ENCODE measurements around the gene RNF38.
A peak's percentile ranks its signal among the peaks of the same experiment; 100 is the strongest.
"Not testable (repeated sequence)": the region's sequence is repeated elsewhere in the genome, so short reads cannot be mapped to it uniquely, and the experiment has no call there.

RNF38 gene

GRCh38 chr9:36399980-36400331 is at the start of gene RNF38:
Gene RNF38 (minus strand): TSS chr9:36400269. CDS start chr9:36400108, 161 bp downstream.
- Mint-ChIP-seq H3K4me1 (peaks cover 50% of the 10 kb centered on the region), H3K27ac (ENCODE audit: low read depth) (peak within 1 kb of the TSS; percentile 96), H3K4me3 (peak within 1 kb of the TSS; percentile 89), H3K9me3 (no peaks in the 10 kb centered on the region), H3K36me3 (ENCODE audit: insufficient read depth) (peaks cover 24% of the 10 kb centered on the region), H3K27me3 (no peaks in the 10 kb centered on the region)
- no peak for DNase-seq (ENCODE audit: low spot score in 2 of 2)
- peak; percentile 49 for ATAC-seq (replicated peaks; ENCODE audit: extremely low read depth, poor library complexity, severe bottlenecking)

GRCh38 chr9:36448555-36448954 is 48.5 kb upstream of the RNF38 start:
- H3K4me3 Mint-ChIP-seq; H3K9me3 Mint-ChIP-seq; DNase-seq (ENCODE audit: low spot score in 2 of 2); H3K36me3 Mint-ChIP-seq (ENCODE audit: insufficient read depth); H3K27me3 Mint-ChIP-seq; ATAC-seq (replicated peaks; ENCODE audit: extremely low read depth, poor library complexity, severe bottlenecking): not testable (repeated sequence)
- Mint-ChIP-seq H3K27ac (ENCODE audit: low read depth) (peak overlapping the region; percentile 32), H3K4me1 (peaks cover 36% of the 10 kb centered on the region)

DNA sequence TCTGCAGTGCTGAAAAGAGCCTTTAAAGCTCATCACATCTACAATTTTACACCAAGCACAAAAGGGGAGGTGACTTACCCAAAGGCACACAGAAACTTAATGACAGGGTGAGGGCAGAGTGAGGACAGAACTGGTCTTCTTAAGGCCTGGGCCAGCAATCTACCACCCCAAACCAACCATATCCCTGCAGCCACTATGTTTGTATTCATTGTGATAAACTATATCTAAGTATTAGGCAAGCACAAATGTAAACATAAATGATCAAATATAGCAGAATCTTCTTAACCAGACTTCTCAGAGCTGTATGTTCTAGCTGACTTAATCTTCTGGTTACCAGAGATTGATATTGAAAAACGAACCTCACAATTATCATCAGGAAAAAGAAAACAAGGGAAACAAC is 47.9 kb upstream of the RNF38 start:
- DNase-seq (ENCODE audit: low spot score in 2 of 2) (no peak), ATAC-seq (replicated peaks; ENCODE audit: extremely low read depth, poor library complexity, severe bottlenecking) (no peak)
- Mint-ChIP-seq H3K4me3 (no peak overlapping the region), H3K27ac (ENCODE audit: low read depth) (peak overlapping the region; percentile 32), H3K9me3 (no peaks in the 10 kb centered on the region), H3K36me3 (ENCODE audit: insufficient read depth) (peaks cover 7% of the 10 kb centered on the region), H3K27me3 (no peaks in the 10 kb centered on the region), H3K4me1 (peaks cover 41% of the 10 kb centered on the region)

- not testable (repeated sequence) for H3K9me3 Mint-ChIP-seq; H3K4me3 Mint-ChIP-seq; H3K36me3 Mint-ChIP-seq (ENCODE audit: insufficient read depth); DNase-seq (ENCODE audit: low spot score in 2 of 2); H3K27me3 Mint-ChIP-seq; ATAC-seq (replicated peaks; ENCODE audit: extremely low read depth, poor library complexity, severe bottlenecking); H3K27ac Mint-ChIP-seq (ENCODE audit: low read depth)
- H3K4me1 Mint-ChIP-seq = peaks cover 50% of the 10 kb centered on the region
Observed at GRCh38 chr9:36446678-36447077, 46.6 kb upstream of the RNF38 start.

GRCh38 chr9:36445800-36446361 is 45.8 kb upstream of the RNF38 start:
- ATAC-seq (replicated peaks; ENCODE audit: extremely low read depth, poor library complexity, severe bottlenecking) (no peak), DNase-seq (ENCODE audit: low spot score in 2 of 2) (no peak)
- H3K27ac Mint-ChIP-seq (ENCODE audit: low read depth) = peak overlapping the region; percentile 75
- no peaks in the 10 kb centered on the region for H3K9me3 Mint-ChIP-seq
- no peaks in the 10 kb centered on the region for H3K27me3 Mint-ChIP-seq
- no peak overlapping the region for H3K4me3 Mint-ChIP-seq
- H3K36me3 Mint-ChIP-seq (ENCODE audit: insufficient read depth) = peaks cover 2% of the 10 kb centered on the region
- peaks cover 51% of the 10 kb centered on the region for H3K4me1 Mint-ChIP-seq

DNA sequence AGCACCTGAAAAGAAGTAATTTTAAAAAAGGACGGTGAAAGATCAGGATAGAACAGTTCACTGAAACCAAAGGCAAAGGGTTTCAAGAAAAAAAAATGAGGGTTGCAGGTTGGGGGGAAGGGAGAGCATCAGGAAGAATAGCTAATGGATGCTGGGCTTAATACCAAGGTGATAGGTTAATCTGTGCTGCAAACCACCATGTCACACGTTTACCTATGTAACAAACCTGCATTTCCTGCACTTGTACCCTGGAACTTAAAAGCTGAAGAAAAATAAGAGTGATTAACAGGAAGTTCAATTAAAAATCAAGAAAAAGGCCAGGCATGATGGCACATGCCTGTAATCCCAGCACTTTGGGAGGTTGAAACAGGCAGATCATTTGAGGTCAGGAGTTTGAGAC is 44.1 kb upstream of the RNF38 start:
- H3K27ac Mint-ChIP-seq (ENCODE audit: low read depth) = peak overlapping the region; percentile 87

DNA sequence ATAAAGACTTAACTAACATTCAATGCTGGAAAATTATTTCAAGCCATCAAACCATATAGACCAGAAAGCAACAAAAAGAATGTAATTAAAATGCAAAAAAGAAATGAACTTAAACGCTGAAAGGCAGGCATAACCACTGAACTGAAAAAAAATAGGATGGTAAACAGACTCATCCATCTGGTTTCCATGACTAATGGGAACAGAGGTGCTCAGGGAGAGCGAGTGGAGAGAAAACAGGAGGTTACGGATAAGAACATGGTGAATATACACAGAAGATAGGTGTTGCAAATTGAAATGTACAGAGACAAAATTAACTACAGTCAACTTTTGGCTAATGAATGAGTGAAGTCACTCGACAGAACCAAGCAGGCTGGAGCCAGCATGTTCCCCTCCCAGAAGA is 43.5 kb upstream of the RNF38 start:
- no peak for ATAC-seq (replicated peaks; ENCODE audit: extremely low read depth, poor library complexity, severe bottlenecking)
- H3K36me3 Mint-ChIP-seq (ENCODE audit: insufficient read depth) = peaks cover 2% of the 10 kb centered on the region
- H3K27me3 Mint-ChIP-seq = no peaks in the 10 kb centered on the region
- no peak for DNase-seq (ENCODE audit: low spot score in 2 of 2)
- H3K4me1 Mint-ChIP-seq = peaks cover 57% of the 10 kb centered on the region
- H3K4me3 Mint-ChIP-seq = peak overlapping the region; percentile 30
- H3K9me3 Mint-ChIP-seq = no peaks in the 10 kb centered on the region
- peak overlapping the region; percentile 87 for H3K27ac Mint-ChIP-seq (ENCODE audit: low read depth)

More for the DNA sequence above, 44.1 kb upstream of the RNF38 start:
- peaks cover 2% of the 10 kb centered on the region for H3K36me3 Mint-ChIP-seq (ENCODE audit: insufficient read depth)
- DNase-seq (ENCODE audit: low spot score in 2 of 2) = no peak
- H3K9me3 Mint-ChIP-seq = no peaks in the 10 kb centered on the region
- H3K27me3 Mint-ChIP-seq = no peaks in the 10 kb centered on the region
- peak overlapping the region; percentile 18 for H3K4me3 Mint-ChIP-seq
- H3K4me1 Mint-ChIP-seq = peaks cover 55% of the 10 kb centered on the region
- peak; percentile 56 for ATAC-seq (replicated peaks; ENCODE audit: extremely low read depth, poor library complexity, severe bottlenecking)

DNA sequence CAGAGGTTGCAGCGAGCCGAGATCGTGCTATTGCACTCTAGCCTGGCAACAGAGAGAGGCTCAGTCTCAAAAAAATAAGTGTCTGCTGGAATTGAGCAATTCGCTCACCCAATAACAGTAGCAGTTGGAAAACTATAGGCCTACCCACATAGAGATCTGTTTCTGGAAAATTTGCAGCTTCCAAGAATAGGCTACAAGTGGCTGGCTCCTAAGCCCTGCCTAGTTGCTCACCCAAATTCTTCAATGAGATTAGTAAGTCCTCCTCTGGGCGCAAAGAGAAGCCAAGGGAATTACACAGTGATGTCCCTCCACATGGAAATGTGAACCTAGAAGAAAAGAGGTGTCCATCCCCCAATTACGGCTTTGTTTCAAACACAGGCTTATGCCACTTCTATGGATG is 42.6 kb upstream of the RNF38 start:
- Mint-ChIP-seq H3K9me3 (no peaks in the 10 kb centered on the region), H3K27ac (ENCODE audit: low read depth) (no peak overlapping the region), H3K36me3 (ENCODE audit: insufficient read depth) (peaks cover 3% of the 10 kb centered on the region), H3K4me3 (no peak overlapping the region), H3K4me1 (peaks cover 55% of the 10 kb centered on the region), H3K27me3 (no peaks in the 10 kb centered on the region)
- no peak for DNase-seq (ENCODE audit: low spot score in 2 of 2)
- ATAC-seq (replicated peaks; ENCODE audit: extremely low read depth, poor library complexity, severe bottlenecking) = no peak

DNA sequence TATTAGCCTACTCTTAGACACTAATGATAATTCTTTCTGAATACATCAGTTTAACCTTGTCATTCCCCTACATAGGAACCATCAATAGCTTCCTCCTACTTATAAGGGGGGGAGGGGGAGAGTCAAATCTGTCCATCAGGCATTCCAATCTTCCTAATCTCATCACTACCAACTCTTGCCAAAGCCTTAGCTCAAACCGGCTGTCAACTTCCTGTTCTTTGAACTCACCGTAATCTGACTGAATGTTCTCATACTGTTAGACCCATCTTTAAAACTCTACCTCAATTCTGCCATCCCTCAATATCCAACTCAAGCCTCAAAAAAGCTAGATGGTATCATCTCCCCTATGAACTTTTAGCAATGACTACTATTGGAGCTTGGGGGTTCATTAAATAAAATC is 41.9 kb upstream of the RNF38 start:
- DNase-seq (ENCODE audit: low spot score in 2 of 2) (no peak), ATAC-seq (replicated peaks; ENCODE audit: extremely low read depth, poor library complexity, severe bottlenecking) (no peak)
- Mint-ChIP-seq H3K9me3 (no peaks in the 10 kb centered on the region), H3K36me3 (ENCODE audit: insufficient read depth) (peaks cover 3% of the 10 kb centered on the region), H3K4me1 (peaks cover 58% of the 10 kb centered on the region), H3K27ac (ENCODE audit: low read depth) (no peak overlapping the region), H3K27me3 (no peaks in the 10 kb centered on the region), H3K4me3 (no peak overlapping the region)

GRCh38 chr9:36438536-36439236 is 38.6 kb upstream of the RNF38 start:
- Mint-ChIP-seq H3K27me3 (no peaks in the 10 kb centered on the region), H3K4me1 (peaks cover 41% of the 10 kb centered on the region), H3K36me3 (ENCODE audit: insufficient read depth) (peaks cover 6% of the 10 kb centered on the region), H3K27ac (ENCODE audit: low read depth) (no peak overlapping the region), H3K9me3 (no peaks in the 10 kb centered on the region), H3K4me3 (no peak overlapping the region)
- DNase-seq (ENCODE audit: low spot score in 2 of 2) (no peak), ATAC-seq (replicated peaks; ENCODE audit: extremely low read depth, poor library complexity, severe bottlenecking) (no peak)

DNA sequence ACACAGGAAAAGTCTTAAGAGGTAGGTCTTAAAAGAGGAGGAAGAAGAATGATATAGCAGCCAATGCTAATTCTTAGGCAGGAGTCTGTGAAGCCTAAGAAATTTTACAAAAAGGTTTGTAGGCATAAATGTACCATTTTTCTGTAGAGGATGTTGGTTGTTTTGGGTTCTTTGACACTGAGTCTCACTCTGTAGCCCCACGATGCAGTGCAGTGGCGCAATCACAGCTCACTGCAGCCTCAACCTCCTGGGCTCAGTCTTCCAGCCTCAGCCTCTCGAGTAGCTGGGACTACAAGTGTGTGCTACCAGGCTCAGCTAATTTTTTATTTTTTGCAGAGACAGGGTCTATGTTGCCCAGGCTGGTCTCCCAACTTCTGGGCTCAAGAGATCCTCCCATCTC is 37.7 kb upstream of the RNF38 start:
- H3K27ac Mint-ChIP-seq (ENCODE audit: low read depth) = peak overlapping the region; percentile 49

DNA sequence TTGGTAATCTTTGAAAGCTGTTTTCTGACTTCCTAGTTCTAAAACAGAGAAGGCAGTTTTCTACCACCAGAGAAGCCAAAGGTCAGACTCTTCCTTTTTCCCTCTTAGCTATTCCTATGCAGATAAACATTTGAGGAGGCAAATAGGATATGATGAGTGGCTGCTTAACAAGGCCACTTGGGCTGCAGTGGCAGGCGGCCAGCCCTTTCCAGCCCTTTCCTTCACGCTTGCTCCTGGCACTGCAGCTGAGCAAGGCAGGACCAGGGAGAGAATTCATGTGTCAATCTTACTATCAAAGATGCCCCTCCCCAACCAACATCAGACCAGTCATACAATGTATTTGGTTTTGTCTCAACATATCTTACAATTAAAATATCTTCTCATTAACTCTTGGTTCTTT is 36.8 kb upstream of the RNF38 start:
- Mint-ChIP-seq H3K27ac (ENCODE audit: low read depth) (peak overlapping the region; percentile 49), H3K4me1 (peaks cover 30% of the 10 kb centered on the region), H3K27me3 (no peaks in the 10 kb centered on the region), H3K36me3 (ENCODE audit: insufficient read depth) (peaks cover 8% of the 10 kb centered on the region), H3K4me3 (no peak overlapping the region), H3K9me3 (no peaks in the 10 kb centered on the region)
- DNase-seq (ENCODE audit: low spot score in 2 of 2) (no peak), ATAC-seq (replicated peaks; ENCODE audit: extremely low read depth, poor library complexity, severe bottlenecking) (no peak)

More for the DNA sequence above, 37.7 kb upstream of the RNF38 start:
- no peaks in the 10 kb centered on the region for H3K9me3 Mint-ChIP-seq
- no peak overlapping the region for H3K4me3 Mint-ChIP-seq
- DNase-seq (ENCODE audit: low spot score in 2 of 2) (no peak), ATAC-seq (replicated peaks; ENCODE audit: extremely low read depth, poor library complexity, severe bottlenecking) (no peak)
- no peaks in the 10 kb centered on the region for H3K27me3 Mint-ChIP-seq
- peaks cover 8% of the 10 kb centered on the region for H3K36me3 Mint-ChIP-seq (ENCODE audit: insufficient read depth)
- peaks cover 34% of the 10 kb centered on the region for H3K4me1 Mint-ChIP-seq

GRCh38 chr9:36433386-36433785 is 33.3 kb upstream of the RNF38 start:
- Mint-ChIP-seq H3K36me3 (ENCODE audit: insufficient read depth) (peaks cover 11% of the 10 kb centered on the region), H3K9me3 (no peaks in the 10 kb centered on the region), H3K4me3 (no peak overlapping the region), H3K27me3 (no peaks in the 10 kb centered on the region), H3K27ac (ENCODE audit: low read depth) (peak overlapping the region; percentile 41), H3K4me1 (peaks cover 36% of the 10 kb centered on the region)
- ATAC-seq (replicated peaks; ENCODE audit: extremely low read depth, poor library complexity, severe bottlenecking) (no peak), DNase-seq (ENCODE audit: low spot score in 2 of 2) (no peak)

Measured in central memory CD8-positive, alpha-beta T cell (primary cell).